A549 (cell line): ENCODE data around the gene SRSF12. TPM values are rescaled to one million over a fixed set of nuclear protein-coding genes. Genes with fewer than 3 reads are reported as not detected.

Experiments used
- ATAC-seq, 2 experiments: fragments of 200-7000 bp in 1 of 2; fragments of >200 bp in 1 of 2; cut with Nextera tagmentation in 1 of 2; cut with Tn5 transposase in 1 of 2; 3 replicates each; pipeline versions ENCODE4 v1.8.0 to v1.9.1; 2018 to 2020; ENCODE audit warnings: mild to moderate bottlenecking in 1 of 2, moderate library complexity in 1 of 2
- CTCF ChIA-PET: fragments of 300-600 bp; sonication (Branson Sonifier 250); formaldehyde crosslinking; extraction: SDS; loops from one replicate; lab custom pipeline; 2021; ENCODE audit warnings: antibody characterized with exemption, inconsistent platforms; lab: Yijun Ruan, JAX
- POLR2A ChIA-PET: fragments of 350-600 bp; formaldehyde crosslinking; extraction: SDS; loops from one replicate; lab custom pipeline; 2021; ENCODE audit warnings: antibody characterized with exemption, inconsistent platforms; lab: Yijun Ruan, JAX
- DNase-seq, 2 experiments: peaks; one replicate each; pipeline versions ENCODE4 v3.0.0 to v3.0.0-alpha.2; 2011 to 2016; ENCODE audit warnings: low read depth in 1 of 2, low spot score in 1 of 2
- FAIRE-seq: peaks from 2 replicates; lab custom pipeline; 2011; peaks lifted over from hg19 to GRCh38; lab: Jason Lieb, UNC
- H3K27ac ChIP-seq, 2 experiments: fragments of >200 bp; sonication (Bioruptor Twin); formaldehyde crosslinking; 3 replicates each; pipeline ENCODE4 v1.5.1; 2016 to 2017
- H3K4me1 ChIP-seq: fragments of >200 bp; sonication (Bioruptor Twin); formaldehyde crosslinking; 3 replicates; pipeline ENCODE4 v1.6.1; 2016
- H3K4me2 ChIP-seq: fragments of >200 bp; sonication (Bioruptor Twin); formaldehyde crosslinking; 3 replicates; pipeline ENCODE4 v1.6.1; 2016
- H3K4me3 ChIP-seq: fragments of >200 bp; sonication (Bioruptor Twin); formaldehyde crosslinking; 3 replicates; pipeline ENCODE4 v1.5.1; 2016
- H3K9me3 ChIP-seq: fragments of >200 bp; sonication (Bioruptor Twin); formaldehyde crosslinking; 3 replicates; pipeline ENCODE4 v1.6.1; 2016
- CBX2 ChIP-seq: fragments of 200-600 bp; sonication (generic); IDR thresholded peaks from 2 replicates; pipeline ENCODE4 v1.6.1; 2016; ENCODE audit warnings: low read depth, mild to moderate bottlenecking, borderline replicate concordance
- CEBPB ChIP-seq, 2 experiments: fragments of >200 bp in 1 of 2; sonication (Bioruptor Twin) in 1 of 2; formaldehyde crosslinking in 1 of 2; IDR thresholded peaks; 2 replicates each; pipeline ENCODE4 v1.6.1; 2012 to 2016
- CHD2 ChIP-seq: fragments of 150-350 bp; IDR thresholded peaks from 2 replicates; pipeline ENCODE4 v1.6.1; 2014; ENCODE audit warnings: low read length; ENCODE audit not compliant: partially characterized antibody
- FOXS1 ChIP-seq: fragments of 250-450 bp; sonication (Bioruptor Pico); IDR thresholded peaks from 2 replicates; pipeline ENCODE4 v1.5.0; 2020; ENCODE audit warnings: mild to moderate bottlenecking, moderate library complexity
- HDAC2 ChIP-seq: fragments of 200-600 bp; sonication (generic); IDR thresholded peaks from 2 replicates; pipeline ENCODE4 v1.6.1; 2016
- JUNB ChIP-seq: fragments of >200 bp; sonication (Bioruptor Twin); formaldehyde crosslinking; IDR thresholded peaks from 2 replicates; pipeline ENCODE4 v1.6.1; 2016
- MAZ ChIP-seq: fragments of 150-350 bp; IDR thresholded peaks from 2 replicates; pipeline ENCODE4 v1.6.1; 2014; ENCODE audit warnings: antibody characterized with exemption, low read depth, low read length, borderline replicate concordance
- MYC ChIP-seq: IDR thresholded peaks from 2 replicates; pipeline ENCODE4 v1.6.1; 2012; ENCODE audit warnings: mild to moderate bottlenecking, inconsistent platforms, low read length, improper control_type of control experiment, borderline replicate concordance
- POLR2AphosphoS2 ChIP-seq: conservative IDR thresholded peaks from 2 replicates; pipeline ENCODE4 v1.6.1; 2012; ENCODE audit warnings: low read length, improper control_type of control experiment, inconsistent platforms
- RCOR1 ChIP-seq: fragments of 150-350 bp; IDR thresholded peaks from 2 replicates; pipeline ENCODE4 v1.6.1; 2014; ENCODE audit warnings: antibody characterized with exemption, low read length, low read depth
- SREBF2 ChIP-seq: fragments of 450-650 bp; IDR thresholded peaks from 2 replicates; pipeline ENCODE4 v1.6.1; 2014; ENCODE audit warnings: mild to moderate bottlenecking, moderate library complexity
- ZSCAN20 ChIP-seq: fragments of 250-450 bp; sonication (Bioruptor Pico); IDR thresholded peaks from 2 replicates; pipeline ENCODE4 v1.8.0; 2022; ENCODE audit warnings: mild to moderate bottlenecking, moderate library complexity
- WGBS: methylation state at CpG from one replicate; pipeline ENCODE4 v1.1.6; 2017; ENCODE audit errors: missing lambda C conversion rate; 5-methylcytosine and 5-hydroxymethylcytosine counted together
- polyA plus RNA-seq, 4 experiments: library from polyadenylated mRNA; depleted of rRNA in 3 of 4; stranded (reverse); fragments of >200 nt; fragmentation: RNase III in 1 of 4; extraction: RNeasy Plus Mini Kit Qiagen cat#74134 plus additional on column Dnase treatment in 1 of 4; gene quantifications; 2 replicates in 3 of 4; 3 replicates in 1 of 4; pipeline ENCODE4 v1.2.3, GENCODE V29; 2011 to 2017
- TF ChIP-seq, protein P1 (sequence below): fragments of 250-450 bp; sonication (Bioruptor Pico); IDR thresholded peaks from 2 replicates; pipeline ENCODE4 v1.5.0; 2020; ENCODE audit warnings: low read depth, mild to moderate bottlenecking, moderate library complexity
- TF ChIP-seq, protein P2 (sequence below): fragments of 450-650 bp; IDR thresholded peaks from 2 replicates; pipeline ENCODE4 v1.6.1; 2014; ENCODE audit warnings: antibody characterized with exemption
- TF ChIP-seq, protein P3 (sequence below): IDR thresholded peaks from 2 replicates; pipeline ENCODE4 v1.6.1; 2012; ENCODE audit warnings: low read depth, borderline replicate concordance
- TF ChIP-seq, protein P4 (sequence below): fragments of >200 bp; sonication (Bioruptor Twin); formaldehyde crosslinking; IDR thresholded peaks from 3 replicates; pipeline ENCODE4 v1.5.1; 2016

SRSF12 gene
- polyA plus RNA-seq, 2 of the 4 experiments (the other 2 are of a cell fraction) = 1.5 to 2.7 TPM

DNA sequence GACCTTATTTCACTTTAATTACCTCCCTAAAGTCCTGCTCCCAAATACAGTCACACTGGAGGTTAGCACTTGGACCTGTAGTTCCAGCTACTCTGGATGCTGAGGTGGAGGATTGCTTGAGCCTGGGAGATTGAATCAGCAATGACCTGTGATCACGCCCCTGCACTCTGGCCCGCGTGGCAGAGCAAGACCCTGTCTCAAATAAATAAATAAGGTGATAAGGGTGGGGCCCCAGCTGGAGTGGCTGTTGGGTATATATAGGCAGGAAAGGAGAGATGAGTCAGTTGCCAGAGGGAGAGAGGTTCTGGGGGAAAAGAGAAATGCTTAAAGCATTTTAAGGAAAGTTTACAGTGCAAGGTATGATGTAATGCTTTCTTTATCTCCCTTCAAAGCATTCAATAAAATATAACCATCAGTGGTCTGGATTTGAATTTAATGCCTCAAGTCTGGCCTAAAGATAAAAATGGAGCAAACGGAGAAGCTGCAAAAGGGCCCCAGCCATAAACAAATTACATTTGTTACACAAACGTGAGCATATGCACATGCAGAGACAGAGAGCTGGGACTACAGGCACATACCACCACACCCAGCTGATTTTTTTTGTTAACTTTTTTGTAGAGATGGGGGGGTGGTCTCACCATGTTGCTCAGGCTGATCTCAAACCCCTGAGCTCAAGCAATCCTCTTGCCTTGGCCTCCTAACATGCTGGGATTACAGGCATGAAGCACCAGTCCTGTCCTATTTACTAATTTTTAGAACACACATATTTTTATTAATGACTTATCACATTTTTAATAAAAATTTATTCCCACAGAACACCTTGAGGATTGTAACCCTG, 21.9 kb upstream of the SRSF12 start:
- TF ChIP-seq, protein P1, sequence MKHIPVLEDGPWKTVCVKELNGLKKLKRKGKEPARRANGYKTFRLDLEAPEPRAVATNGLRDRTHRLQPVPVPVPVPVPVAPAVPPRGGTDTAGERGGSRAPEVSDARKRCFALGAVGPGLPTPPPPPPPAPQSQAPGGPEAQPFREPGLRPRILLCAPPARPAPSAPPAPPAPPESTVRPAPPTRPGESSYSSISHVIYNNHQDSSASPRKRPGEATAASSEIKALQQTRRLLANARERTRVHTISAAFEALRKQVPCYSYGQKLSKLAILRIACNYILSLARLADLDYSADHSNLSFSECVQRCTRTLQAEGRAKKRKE (CRISPR knock-in tag) = no peak
- ATAC-seq (peak; percentile 50 to 51; a peak in 5 of 6 replicates), DNase-seq (no peak), FAIRE-seq (no peak)
- CTCF ChIA-PET = interaction anchor here (0.6 to 3.4 kb wide), 2 partner anchors 17 to 156 kb away, joined by 3 to 10 read pairs; no protein-coding TSS in a partner anchor
- POLR2A ChIA-PET = no interaction called here
- Histone ChIP-seq H3K4me1 (peaks cover 35% of the 10 kb centered on the region), H3K4me2 (peak overlapping the region; percentile 79), H3K9me3 (no peaks in the 10 kb centered on the region), H3K4me3 (no peak overlapping the region), H3K27ac (peak overlapping the region; percentile 76 to 77)
- WGBS = 12% methylated on average over 5 of the region's 5 CpGs

DNA sequence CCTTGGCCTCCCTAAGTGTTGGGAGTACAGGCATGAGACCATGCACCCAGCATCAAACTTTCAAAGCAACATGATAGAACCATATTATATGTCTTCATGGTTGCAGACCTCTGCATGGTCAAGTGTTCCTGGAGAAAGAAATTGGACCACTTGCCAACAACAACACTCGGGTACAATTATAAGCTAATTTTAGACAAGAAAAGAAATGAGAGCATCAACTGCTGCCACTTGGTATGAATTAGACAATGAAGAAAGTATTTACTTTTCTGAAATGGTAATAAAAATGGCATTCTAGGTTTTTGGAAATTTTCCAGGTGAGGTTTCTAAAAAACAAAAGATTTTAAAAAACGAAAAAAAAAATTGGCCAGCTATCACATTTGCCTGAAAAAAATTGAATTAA, 20.3 kb upstream of the SRSF12 start:
- Histone ChIP-seq H3K4me1 (peaks cover 28% of the 10 kb centered on the region), H3K4me3 (no peak overlapping the region), H3K9me3 (no peaks in the 10 kb centered on the region), H3K27ac (no peak overlapping the region), H3K4me2 (no peak overlapping the region)
- ATAC-seq = no peak
- no peak for FAIRE-seq
- ChIA-PET POLR2A (no interaction called here), CTCF (no interaction called here)
- DNase-seq = no peak
- no peak for TF ChIP-seq POLR2AphosphoS2
- no peak for TF ChIP-seq CBX2
- no peak for TF ChIP-seq ZSCAN20 (CRISPR knock-in tag)
- no peak for TF ChIP-seq CEBPB (IDR thresholded peaks at IDR 0.05)
- TF ChIP-seq SREBF2 = no peak
- TF ChIP-seq, protein P2, sequence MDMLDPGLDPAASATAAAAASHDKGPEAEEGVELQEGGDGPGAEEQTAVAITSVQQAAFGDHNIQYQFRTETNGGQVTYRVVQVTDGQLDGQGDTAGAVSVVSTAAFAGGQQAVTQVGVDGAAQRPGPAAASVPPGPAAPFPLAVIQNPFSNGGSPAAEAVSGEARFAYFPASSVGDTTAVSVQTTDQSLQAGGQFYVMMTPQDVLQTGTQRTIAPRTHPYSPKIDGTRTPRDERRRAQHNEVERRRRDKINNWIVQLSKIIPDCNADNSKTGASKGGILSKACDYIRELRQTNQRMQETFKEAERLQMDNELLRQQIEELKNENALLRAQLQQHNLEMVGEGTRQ = no peak
- TF ChIP-seq, protein P3, sequence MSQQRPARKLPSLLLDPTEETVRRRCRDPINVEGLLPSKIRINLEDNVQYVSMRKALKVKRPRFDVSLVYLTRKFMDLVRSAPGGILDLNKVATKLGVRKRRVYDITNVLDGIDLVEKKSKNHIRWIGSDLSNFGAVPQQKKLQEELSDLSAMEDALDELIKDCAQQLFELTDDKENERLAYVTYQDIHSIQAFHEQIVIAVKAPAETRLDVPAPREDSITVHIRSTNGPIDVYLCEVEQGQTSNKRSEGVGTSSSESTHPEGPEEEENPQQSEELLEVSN = no peak
- 81% methylated on average over 2 of the region's 2 CpGs for WGBS

GRCh38 chr6:89134723-89135122, 16.9 kb upstream of the SRSF12 start:
- no peak for FAIRE-seq
- POLR2A ChIA-PET = no interaction called here
- CTCF ChIA-PET = interaction anchor here (1.2 to 1.3 kb wide), 3 partner anchors 11 to 475 kb away, joined by 3 to 5 read pairs (median 4); no protein-coding TSS in a partner anchor

More at GRCh38 chr6:89134723-89135122, 16.9 kb upstream of the SRSF12 start:
- Histone ChIP-seq H3K27ac (no peak overlapping the region), H3K9me3 (no peaks in the 10 kb centered on the region), H3K4me1 (peaks cover 12% of the 10 kb centered on the region), H3K4me3 (no peak overlapping the region), H3K4me2 (no peak overlapping the region)
- no peak for DNase-seq
- TF ChIP-seq JUNB = no peak
- TF ChIP-seq MYC = no peak
- TF ChIP-seq HDAC2 = no peak
- no peak for TF ChIP-seq RCOR1
- TF ChIP-seq, protein P4, sequence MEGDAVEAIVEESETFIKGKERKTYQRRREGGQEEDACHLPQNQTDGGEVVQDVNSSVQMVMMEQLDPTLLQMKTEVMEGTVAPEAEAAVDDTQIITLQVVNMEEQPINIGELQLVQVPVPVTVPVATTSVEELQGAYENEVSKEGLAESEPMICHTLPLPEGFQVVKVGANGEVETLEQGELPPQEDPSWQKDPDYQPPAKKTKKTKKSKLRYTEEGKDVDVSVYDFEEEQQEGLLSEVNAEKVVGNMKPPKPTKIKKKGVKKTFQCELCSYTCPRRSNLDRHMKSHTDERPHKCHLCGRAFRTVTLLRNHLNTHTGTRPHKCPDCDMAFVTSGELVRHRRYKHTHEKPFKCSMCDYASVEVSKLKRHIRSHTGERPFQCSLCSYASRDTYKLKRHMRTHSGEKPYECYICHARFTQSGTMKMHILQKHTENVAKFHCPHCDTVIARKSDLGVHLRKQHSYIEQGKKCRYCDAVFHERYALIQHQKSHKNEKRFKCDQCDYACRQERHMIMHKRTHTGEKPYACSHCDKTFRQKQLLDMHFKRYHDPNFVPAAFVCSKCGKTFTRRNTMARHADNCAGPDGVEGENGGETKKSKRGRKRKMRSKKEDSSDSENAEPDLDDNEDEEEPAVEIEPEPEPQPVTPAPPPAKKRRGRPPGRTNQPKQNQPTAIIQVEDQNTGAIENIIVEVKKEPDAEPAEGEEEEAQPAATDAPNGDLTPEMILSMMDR = no peak
- TF ChIP-seq CHD2 = no peak
- TF ChIP-seq, protein P1 (CRISPR knock-in tag) = no peak
- no peak for TF ChIP-seq FOXS1 (CRISPR knock-in tag)
- no peak for TF ChIP-seq POLR2AphosphoS2
- no peak for TF ChIP-seq MAZ
- ATAC-seq = no peak
- WGBS = 94% methylated on average over 3 of the region's 3 CpGs
